ENCODE results near the gene PTCH1.

PTCH1 gene

DNA sequence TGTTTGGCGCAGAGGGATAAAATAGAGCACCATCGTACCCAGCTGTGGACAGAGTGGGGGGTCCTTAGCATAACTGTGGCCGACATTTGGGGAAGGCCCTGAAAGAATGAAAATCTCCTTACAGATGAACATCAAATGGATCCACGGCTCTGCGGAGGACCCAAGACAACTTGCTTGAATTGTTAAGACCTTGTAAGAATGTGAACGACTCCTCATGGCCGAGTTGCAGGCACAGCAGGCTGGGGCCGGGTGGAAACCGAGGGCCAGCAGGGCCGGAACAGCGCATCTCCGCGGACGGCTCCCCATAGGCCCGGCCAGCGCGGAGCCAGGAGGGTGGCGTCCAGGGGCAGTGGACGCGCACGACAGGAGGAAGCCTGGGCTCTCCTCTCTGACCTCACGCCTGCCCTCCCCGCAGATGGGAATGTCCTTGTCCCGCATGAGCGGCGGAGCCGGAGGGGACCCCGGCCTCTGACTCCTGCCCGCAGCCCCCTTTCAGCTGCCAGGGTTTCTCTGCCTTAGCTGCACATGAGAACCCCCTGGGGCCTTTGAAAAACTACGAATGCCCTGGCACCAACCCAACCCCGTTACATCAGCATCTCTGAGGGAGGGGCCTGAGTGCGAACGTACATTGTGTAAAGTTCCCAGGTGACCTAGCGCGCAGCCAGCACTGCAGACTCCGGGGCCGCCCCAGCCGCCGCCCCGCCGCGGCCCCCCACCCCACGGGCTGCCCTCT lies 36.2 kb upstream of the PTCH1 start:
- TF ChIP-seq, protein P1, sequence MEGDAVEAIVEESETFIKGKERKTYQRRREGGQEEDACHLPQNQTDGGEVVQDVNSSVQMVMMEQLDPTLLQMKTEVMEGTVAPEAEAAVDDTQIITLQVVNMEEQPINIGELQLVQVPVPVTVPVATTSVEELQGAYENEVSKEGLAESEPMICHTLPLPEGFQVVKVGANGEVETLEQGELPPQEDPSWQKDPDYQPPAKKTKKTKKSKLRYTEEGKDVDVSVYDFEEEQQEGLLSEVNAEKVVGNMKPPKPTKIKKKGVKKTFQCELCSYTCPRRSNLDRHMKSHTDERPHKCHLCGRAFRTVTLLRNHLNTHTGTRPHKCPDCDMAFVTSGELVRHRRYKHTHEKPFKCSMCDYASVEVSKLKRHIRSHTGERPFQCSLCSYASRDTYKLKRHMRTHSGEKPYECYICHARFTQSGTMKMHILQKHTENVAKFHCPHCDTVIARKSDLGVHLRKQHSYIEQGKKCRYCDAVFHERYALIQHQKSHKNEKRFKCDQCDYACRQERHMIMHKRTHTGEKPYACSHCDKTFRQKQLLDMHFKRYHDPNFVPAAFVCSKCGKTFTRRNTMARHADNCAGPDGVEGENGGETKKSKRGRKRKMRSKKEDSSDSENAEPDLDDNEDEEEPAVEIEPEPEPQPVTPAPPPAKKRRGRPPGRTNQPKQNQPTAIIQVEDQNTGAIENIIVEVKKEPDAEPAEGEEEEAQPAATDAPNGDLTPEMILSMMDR (IDR thresholded peaks at IDR 0.05; ENCODE audit: low read depth, low read length), result no peak
- H3K4me3 ChIP-seq (ENCODE audit: low read depth, low read length), result no peak overlapping the region
- DNase-seq, result no peak
- no peak overlapping the region for H3K27ac ChIP-seq
- no peaks in the 10 kb centered on the region for H3K27me3 ChIP-seq (ENCODE audit: insufficient read depth, low read depth, severe bottlenecking)
- no peaks in the 10 kb centered on the region for H3K36me3 ChIP-seq
- H3K9me3 ChIP-seq (ENCODE audit: severe bottlenecking), result peaks cover 7% of the 10 kb centered on the region

DNA sequence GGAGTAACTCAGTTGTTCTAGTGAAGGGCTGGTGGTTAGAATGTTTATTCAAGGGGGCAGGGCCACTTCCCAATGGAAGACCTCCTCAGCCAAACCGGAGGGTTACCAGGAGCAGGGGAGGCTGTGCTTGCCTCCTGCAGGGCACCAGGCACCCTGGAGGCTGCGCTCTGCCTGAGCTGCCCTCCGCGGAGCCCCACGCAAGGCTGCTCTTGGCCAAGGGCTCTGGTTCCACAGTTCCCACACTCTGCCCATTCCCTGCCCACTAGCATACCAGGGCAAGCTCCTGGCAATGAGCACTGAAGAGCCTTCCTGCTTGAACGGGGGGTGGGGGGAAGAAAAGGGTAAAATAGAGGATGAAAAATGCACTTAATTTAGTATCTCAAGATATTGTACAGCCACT lies 35.5 kb upstream of the PTCH1 start:
- TF ChIP-seq, protein P1 (IDR thresholded peaks at IDR 0.05; ENCODE audit: low read depth, low read length), result no peak
- H3K36me3 ChIP-seq, result no peaks in the 10 kb centered on the region
- H3K9me3 ChIP-seq (ENCODE audit: severe bottlenecking), result peaks cover 7% of the 10 kb centered on the region
- DNase-seq, result no peak
- no peak overlapping the region for H3K4me3 ChIP-seq (ENCODE audit: low read depth, low read length)
- no peak overlapping the region for H3K27ac ChIP-seq
- H3K27me3 ChIP-seq (ENCODE audit: insufficient read depth, low read depth, severe bottlenecking), result no peaks in the 10 kb centered on the region

DNA sequence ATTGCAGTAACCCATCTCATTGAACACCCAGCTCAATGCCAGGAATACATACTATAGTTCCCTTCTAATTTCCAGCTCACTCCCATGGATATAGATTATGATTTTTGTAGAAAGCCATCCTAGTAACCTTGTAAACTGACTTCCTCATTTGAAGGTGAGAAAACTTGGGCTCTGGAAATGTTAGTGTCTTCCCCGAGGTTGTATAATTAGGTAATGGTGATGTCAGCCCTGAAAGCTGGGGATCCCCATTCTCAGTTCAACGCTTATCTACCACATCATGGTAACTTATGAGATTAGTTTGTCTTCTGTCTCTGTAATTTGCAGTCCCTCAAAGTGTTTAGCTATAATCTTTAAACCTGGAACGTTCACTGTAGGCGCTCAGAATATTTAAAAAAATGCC lies 34.6 kb upstream of the PTCH1 start:
- Histone ChIP-seq H3K27ac (no peak overlapping the region), H3K4me3 (ENCODE audit: low read depth, low read length) (no peak overlapping the region), H3K36me3 (no peaks in the 10 kb centered on the region), H3K27me3 (ENCODE audit: insufficient read depth, low read depth, severe bottlenecking) (no peaks in the 10 kb centered on the region), H3K9me3 (ENCODE audit: severe bottlenecking) (peaks cover 7% of the 10 kb centered on the region)
- DNase-seq, result no peak
- TF ChIP-seq, protein P1 (IDR thresholded peaks at IDR 0.05; ENCODE audit: low read depth, low read length), result no peak

DNA sequence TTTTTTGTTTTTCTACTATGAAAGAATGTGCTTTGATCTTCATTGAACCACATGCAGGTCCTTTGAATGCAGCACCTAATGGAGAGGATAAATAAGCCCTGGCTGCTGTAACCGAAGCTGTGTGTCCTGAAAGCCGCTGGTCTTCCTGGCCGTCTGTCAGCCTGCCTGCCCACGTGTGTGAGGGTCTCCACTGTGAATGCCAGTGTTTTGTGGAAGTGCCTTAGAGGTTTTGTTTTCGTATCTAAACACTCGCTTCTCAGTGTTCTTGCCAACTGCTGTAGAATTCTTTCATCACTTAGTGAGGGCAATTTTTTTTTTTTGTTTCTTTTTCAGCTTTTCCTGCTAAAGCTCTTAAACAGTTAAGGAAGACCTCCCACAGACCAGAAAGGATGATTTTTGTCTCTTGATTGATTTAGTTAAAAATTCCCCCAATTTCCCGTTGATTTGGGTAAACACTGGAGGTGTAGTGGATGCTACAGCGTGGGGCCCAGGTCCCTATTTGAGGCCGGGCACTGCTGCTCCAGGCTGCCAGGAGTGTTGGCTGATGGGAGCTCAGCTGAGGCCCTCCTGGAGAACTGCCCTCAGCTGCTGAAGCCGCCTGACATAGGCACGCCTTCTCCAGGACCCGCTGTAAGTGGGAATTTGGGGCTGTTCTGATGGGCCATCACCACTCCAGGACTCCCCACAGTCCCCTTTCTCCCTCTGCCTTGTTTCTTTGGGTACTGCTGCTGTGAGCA lies 29.2 kb upstream of the PTCH1 start:
- DNase-seq, result no peak
- Histone ChIP-seq H3K9me3 (ENCODE audit: severe bottlenecking) (no peaks in the 10 kb centered on the region), H3K36me3 (no peaks in the 10 kb centered on the region), H3K4me3 (ENCODE audit: low read depth, low read length) (no peak overlapping the region), H3K27me3 (ENCODE audit: insufficient read depth, low read depth, severe bottlenecking) (no peaks in the 10 kb centered on the region), H3K27ac (no peak overlapping the region)
- TF ChIP-seq, protein P1 (IDR thresholded peaks at IDR 0.05; ENCODE audit: low read depth, low read length), result no peak

DNA sequence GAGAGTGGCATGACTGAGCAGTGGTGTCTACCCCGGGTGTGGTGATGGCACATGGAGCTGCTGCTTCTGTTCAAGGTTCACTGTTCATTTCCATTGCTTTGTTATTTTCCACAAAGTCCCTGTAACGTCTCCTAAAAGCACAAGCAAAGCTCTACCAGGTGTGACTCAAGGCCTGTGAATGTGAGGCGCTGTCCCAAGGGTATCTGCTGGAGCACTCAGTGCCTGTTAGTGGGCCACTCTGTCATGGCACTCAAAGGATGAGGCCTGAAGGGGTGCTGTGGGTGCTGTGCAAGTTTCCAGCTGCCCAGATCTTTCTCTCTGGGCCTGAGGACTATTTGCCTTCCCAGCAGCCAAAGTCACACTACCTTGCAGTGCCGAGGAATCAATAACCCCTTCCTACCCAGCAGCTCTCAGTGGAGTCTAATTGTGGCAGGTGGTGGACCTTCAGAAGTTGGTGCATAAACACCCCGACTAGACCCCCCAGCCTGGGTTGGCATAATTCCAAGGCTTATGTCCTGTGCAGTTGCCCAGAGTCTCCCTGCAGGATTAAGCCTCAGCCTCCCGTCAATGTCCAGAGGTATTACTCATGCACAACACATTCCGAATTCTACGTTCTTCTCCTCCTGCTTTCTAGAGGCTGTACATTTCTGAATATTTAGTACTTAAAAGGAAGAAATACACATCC lies 17.4 kb upstream of the PTCH1 start:
- no peaks in the 10 kb centered on the region for H3K9me3 ChIP-seq (ENCODE audit: severe bottlenecking)
- H3K36me3 ChIP-seq, result no peaks in the 10 kb centered on the region
- no peak overlapping the region for H3K4me3 ChIP-seq (ENCODE audit: low read depth, low read length)
- TF ChIP-seq, protein P1 (IDR thresholded peaks at IDR 0.05; ENCODE audit: low read depth, low read length), result no peak
- DNase-seq, result no peak
- H3K27ac ChIP-seq, result no peak overlapping the region
- no peaks in the 10 kb centered on the region for H3K27me3 ChIP-seq (ENCODE audit: insufficient read depth, low read depth, severe bottlenecking)
